ENCODE measurements around the gene VAV2.

The VAV2 gene

DNA sequence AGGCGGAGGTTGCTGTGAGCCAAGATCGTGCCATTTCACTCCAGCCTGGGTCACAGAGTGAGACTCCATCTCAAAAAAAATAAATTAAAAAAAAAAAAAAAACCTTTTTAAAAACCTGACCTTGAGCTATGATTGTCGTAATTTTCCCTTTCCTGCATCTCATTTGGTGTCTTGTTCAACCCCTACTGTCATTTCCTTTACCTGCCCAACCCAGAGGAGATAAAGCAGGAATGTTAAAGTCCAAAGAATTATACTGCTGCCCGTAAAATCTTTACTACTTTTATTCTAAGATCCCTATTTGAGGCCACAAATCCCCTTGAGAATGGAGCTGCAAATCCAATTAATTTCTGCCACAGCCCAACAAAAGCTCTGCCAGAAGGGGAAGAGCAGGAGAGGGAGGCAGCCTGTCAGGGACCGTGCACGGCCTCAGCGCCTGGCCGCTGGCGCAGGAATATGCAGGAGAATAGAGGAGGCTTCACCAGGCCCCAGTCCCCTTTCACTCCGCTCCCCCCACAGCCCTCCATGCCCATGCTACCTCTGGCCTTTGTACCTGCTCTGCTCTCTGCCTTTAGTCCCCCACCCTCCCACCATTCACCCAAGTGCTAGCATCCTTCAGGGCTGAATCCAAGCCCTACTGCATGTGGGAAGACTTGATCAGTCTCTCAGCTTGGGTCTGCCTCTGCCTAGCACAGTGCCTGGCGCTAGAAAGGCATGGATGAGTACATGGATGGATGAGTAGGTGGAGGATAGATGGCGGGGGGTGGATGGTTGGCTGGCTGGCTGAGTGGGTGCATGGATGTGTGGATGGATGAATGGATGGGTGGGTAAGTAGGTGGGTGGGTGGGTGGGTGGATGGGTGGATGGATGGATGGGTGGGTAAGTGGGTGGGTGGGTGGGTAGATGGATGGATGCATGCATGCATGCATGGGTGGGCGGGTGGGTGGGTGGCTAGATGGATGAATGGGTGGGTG is 154.2 kb downstream of the VAV2 start:
- no peak overlapping the region for H3K27ac ChIP-seq
- no peak for TF ChIP-seq ZFX (IDR thresholded peaks at IDR 0.05)
- TF ChIP-seq, protein P1, sequence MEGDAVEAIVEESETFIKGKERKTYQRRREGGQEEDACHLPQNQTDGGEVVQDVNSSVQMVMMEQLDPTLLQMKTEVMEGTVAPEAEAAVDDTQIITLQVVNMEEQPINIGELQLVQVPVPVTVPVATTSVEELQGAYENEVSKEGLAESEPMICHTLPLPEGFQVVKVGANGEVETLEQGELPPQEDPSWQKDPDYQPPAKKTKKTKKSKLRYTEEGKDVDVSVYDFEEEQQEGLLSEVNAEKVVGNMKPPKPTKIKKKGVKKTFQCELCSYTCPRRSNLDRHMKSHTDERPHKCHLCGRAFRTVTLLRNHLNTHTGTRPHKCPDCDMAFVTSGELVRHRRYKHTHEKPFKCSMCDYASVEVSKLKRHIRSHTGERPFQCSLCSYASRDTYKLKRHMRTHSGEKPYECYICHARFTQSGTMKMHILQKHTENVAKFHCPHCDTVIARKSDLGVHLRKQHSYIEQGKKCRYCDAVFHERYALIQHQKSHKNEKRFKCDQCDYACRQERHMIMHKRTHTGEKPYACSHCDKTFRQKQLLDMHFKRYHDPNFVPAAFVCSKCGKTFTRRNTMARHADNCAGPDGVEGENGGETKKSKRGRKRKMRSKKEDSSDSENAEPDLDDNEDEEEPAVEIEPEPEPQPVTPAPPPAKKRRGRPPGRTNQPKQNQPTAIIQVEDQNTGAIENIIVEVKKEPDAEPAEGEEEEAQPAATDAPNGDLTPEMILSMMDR (conservative IDR thresholded peaks at IDR 0.05): no peak

DNA sequence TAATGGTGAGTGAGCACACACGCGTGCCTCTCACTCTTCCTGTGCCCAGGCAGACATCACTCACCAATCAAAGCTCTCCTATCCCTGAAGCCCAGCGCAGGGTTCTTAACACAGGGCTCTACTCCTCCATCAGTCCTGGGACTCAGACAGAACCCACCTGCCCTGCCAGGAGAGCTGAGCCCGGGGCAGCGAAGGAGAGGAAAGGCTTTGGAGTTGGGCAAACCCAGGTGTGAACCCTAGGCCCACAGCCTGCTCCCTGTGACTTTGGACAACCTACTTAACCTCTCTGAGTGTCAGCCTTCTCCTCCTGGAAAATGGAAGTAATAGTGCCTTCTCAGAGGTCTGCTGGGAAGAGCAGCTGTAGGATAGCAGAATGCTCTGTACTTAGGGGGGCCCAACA is 155.3 kb downstream of the VAV2 start:
- H3K27ac ChIP-seq: no peak overlapping the region
- TF ChIP-seq, protein P1 (conservative IDR thresholded peaks at IDR 0.05): no peak
- TF ChIP-seq ZFX (IDR thresholded peaks at IDR 0.05): no peak

DNA sequence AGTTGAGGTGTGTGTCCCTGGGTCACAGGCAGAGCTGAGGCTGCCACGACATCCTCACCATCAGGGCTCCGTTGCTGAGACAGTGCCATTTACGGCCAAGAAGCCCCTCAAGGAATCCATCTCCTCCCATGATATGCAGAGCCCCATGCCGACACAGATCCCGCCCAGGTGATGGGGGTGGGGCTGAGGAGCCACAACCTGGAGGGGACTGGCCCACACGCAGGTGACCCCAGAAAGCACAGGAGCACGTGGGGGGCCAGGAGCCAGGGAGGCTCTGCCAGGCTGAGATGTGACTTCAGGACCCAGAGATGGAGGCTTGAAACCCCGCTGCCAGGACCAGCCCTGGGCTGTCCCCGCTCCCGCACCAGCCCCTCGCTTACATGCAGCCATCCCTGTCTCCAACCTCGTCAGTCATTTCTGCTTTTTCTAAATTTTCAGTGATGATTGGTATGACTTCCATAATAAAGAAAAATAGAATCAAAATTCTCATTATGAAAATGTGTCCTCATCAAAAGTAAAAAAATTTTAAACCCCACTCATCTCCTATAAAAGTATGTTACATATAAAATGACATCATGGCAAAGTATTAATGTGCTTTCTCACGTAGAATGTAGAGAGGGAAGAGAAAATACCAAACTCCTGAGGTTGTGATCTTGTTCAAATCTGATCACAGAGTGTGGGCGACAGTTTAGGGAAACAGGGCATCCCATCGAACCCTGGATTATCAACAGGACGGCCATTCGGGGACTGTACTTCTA is 155.9 kb downstream of the VAV2 start:
- TF ChIP-seq ZFX (IDR thresholded peaks at IDR 0.05): no peak
- no peak overlapping the region for H3K27ac ChIP-seq

DNA sequence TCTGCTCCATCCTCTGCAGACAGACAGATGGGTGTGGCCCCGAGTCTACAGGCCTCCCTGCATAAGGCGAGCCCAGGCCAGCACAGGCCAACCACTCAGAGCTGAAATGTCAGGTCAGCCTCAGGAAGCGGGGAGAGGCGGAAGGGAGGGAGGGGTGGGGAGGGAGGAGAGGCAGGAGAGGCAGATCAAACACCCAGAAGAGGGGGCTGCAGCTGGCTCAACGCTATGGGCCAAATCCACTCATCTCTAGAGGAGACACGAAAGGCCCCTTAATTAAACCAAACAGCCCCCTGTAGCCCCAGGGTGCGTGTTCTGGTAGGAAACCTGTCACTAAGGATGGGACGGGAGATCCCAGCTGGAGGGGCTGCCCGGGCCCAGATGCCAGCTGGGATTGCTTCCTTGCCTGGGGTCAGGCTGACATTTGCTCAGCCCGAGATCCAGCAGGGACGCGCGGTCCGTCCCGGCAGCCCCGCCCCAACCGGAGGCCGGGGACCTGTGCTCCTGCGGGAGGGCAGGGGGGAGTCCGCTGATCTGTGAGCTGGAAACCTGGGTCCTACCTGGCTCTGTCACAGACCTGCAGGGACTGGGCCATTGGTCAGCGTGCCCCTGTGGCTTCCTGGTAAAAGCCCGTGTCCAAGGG is 156.7 kb downstream of the VAV2 start:
- no peak overlapping the region for H3K27ac ChIP-seq
- TF ChIP-seq, protein P1 (conservative IDR thresholded peaks at IDR 0.05): no peak
- no peak for TF ChIP-seq ZFX (IDR thresholded peaks at IDR 0.05)

DNA sequence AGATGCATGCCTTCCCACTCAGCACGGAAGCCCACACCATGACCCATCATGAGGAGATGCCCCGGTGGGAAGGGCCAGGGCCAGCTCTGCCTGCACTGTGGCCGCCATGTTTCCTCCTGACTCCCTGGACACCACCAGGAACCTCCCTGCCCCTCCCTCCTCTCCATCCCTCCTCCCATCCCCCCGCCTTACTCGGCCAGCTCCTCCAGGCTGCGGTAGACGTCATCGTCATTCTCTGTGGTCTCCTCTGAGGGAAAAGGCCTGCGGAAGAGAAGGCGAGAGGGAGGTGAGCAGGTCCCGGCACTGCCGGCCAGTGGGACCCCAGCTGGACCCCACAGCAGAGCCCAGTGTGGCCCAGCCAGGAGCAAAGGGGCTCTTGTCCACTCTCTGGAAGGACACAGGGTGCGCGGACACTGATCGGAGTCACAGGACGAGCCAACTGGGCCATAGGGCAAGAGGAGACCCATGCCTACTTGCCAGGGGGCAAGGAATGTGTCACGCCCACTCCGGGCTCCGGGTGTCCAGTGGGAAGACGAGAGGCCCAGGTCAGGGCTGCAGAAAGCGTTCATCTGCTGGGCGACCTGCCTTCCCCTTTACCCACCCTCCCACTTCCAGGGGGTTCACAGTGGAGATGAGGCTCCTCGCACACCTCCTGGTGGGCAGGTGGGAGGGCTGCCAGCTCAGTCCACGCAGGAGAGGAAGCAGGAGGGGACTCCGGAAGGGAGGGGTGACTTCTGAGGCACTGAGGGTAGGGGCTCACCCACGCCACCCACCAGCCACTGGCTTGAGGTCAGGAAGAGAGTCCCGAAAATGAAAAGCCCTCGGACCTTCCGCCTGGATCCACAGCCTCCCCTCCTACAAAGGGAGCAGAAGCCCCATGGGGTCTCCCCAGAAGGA is 157.8 kb downstream of the VAV2 start:
- no peak overlapping the region for H3K27ac ChIP-seq
- TF ChIP-seq, protein P1 (conservative IDR thresholded peaks at IDR 0.05): no peak
- no peak for TF ChIP-seq ZFX (IDR thresholded peaks at IDR 0.05)

DNA sequence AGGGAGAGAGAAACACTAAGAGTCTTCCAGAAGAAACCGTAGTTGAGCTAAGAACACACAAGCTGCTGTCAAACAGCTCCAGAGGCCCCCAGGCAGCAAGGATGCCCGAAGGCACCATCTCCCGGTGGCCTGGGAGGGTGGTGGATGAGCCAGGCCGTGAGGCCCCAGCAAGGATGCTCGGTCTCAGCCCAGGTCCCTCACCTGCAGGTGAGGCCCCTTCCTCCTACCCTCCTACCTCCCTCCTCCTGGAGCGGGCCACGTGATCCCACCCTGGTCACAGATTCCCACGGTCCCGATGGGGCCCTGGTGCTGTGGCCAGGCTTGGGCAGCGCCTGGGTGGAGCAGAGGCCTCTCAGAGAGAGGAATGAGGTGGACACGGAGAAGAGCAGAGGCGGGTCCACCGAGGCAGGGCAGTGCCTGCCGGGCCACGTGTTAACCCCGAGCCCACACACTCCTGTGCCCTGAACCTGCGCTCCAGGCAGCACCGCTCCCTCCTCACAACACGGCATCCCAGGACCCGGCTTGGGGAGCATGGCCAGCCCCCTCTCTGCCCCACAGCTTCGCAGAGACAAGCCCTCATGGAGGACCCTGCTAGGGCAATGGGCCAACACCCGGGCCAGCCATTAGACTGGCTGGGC is 158.6 kb downstream of the VAV2 start:
- no peak overlapping the region for H3K27ac ChIP-seq
- no peak for TF ChIP-seq ZFX (IDR thresholded peaks at IDR 0.05)
- TF ChIP-seq, protein P1 (conservative IDR thresholded peaks at IDR 0.05): no peak

Data from C4-2B (cell line).